ENCODE measurements around the gene CUL4B.
"Not testable (repeated sequence)": the region's sequence is repeated elsewhere in the genome, so short reads cannot be mapped to it uniquely, and the experiment has no call there.

Gene CUL4B

DNA sequence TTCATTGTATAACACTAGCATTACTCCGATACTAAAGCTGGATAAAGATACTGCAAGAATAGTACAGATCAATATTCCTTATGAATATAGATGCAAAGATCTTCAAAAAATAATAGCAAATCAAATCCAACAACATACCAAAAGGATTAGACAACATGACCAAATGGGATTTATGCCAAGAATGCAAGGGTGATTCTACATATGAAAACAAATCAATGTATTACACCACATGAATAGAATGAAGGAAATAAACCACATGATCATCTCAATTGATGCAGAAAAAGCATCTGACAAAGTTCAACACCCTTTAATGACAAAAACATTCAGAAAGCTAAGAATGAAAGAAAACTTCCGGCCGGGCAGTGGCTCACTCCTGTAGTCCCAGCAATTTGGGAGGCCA is 42.8 kb downstream of the CUL4B start:
- DNase-seq = no peak

DNA sequence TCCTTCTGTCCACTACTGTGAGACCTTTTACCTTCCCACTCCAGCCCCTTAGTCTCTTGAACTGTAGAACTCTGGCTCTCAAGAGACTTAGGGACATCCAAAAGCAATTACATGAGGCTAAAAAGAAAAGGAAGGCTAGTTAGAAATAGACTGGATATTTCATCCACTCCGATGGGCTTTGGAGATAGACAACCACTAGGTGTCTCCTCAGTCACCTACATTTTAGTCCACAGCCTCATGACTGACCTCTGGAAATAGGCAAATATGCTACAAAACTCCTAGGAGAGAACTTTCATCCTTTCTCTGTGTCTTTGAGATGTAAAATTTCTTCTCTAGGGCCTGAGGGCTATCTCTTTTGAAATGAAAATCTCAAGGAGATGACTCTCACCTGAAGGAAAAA is 46.5 kb downstream of the CUL4B start:
- peak; percentile 57 for DNase-seq

DNA sequence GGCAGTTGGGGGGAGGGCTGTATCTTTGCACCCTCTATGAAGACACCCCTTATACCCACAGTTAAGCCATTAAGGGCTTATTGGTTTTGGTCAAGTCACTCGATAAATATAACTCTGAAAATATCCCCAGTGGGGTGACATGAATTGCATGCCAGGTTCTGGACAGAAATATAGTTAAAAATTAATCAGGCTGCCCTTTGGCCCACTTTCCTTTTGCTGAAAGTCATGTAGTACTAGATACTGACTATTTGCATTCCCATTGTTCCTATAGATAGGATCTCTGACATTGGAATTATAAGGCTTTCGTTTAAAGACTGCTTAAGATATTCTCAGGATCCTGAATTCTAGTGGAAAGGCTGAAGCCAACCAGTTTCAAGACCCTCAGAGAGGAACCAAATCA is 48.1 kb downstream of the CUL4B start:
- DNase-seq = no peak

DNA sequence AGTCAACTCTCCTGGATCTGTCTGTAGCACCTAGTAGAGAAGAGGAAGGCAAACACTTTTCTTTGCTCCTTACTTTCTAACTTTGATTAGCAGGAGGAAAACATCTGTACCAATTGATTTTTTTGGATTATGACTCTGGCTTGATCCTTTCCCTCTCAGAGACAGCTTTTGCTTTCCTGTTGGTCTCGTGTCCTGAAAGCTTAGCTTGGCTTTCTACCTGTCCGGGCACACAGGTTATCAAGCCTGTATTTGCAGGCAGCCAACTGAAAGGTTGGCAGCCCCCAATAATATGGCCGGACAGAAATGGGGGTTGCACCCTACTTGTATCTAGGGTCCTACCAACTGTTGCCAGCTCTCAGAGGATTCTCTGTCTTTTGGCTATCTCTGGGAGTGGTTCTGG is 48.5 kb downstream of the CUL4B start:
- no peak for DNase-seq

DNA sequence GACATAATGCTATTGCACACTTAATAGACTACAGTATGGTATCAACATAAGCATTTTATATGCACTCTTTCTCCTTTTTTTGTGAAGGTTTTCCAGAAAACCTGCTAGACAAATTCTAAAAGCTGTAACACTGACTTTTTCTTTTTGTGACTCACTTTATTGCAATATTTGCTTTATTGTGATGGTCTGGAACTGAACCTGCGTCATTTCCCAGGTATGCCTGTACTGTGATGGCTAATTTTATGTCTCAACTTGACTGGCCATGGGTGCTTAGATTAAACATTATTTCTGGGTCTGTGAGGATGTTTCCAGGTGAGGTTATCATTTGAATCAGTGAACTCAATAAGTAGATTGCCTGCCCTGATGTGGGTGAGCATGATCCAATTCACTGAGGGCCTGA is 56.2 kb downstream of the CUL4B start:
- no peak for DNase-seq

DNA sequence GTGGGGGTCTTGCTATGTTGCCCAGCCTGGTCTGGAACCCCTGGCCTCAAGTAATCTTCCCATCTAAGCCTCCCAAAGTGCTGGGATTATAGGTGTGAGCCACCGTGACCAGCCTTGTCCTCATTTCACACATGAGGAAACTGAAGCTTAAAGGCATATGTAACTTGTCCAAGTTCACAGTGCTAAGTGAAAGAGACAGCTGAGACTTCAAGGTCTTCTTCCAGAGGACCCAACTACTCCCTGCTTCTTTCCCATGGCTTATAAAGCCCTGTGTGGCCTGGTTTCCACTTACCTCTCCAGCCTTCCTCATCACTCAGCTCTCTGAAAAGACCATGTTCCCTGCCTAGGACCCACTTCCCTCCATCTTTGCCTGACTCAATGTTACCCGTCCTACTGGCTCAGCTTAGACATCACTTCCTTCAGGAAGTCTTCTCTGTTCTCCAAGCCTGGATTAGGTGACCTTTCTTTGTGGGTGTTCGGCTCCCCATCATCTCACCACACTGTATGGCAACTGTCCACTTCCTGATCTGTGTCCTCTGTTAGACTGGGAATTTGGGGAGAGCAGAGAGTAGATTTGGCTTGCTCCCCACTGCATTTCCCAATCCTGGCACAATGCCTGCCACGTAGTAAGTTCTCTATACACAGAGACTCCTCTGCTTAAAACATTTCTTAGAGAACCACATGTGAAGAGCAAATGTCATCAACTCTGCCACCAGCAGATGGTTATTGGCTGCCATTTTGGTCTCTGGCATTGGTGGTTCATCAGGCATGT is 61.3 kb downstream of the CUL4B start:
- DNase-seq = no peak

DNA sequence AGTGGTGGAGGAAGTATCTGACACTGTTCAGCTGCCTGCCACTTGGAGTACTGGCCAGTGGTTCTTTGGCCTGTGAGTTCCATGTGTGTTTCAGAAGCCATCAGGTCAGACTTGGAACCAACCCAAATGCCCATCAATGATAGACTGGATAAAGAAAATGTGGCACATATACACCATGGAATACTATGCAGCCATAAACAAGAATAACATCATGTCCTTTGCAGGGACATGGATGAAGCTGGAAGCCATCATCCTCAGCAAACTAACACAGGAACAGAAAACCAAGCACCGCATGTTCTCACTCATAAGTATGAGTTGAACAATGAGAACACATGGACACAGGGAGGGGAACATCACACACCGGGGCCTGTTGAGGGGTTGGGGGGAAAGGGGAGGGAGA is 70.6 kb downstream of the CUL4B start:
- not testable (repeated sequence) for DNase-seq

DNA sequence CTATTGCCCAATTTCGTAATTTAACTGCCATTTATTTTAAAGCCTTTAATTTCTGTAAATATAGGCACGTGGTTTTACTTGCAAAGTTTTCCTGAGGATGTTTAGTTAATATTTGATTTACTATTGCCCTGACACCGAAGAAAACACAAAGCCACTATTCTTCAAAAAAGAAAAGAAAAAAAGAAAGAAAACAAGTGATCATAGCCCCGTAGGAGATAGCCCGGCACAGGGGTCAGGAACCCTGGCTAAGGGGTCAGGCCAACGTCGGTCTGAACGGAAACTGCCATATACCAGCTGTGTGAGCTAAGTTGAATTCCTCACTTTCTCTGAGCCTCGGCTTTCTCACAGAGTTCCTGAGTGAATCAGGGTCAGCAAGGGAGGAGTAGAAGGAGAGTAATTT is 74.0 kb downstream of the CUL4B start:
- no peak for DNase-seq

DNA sequence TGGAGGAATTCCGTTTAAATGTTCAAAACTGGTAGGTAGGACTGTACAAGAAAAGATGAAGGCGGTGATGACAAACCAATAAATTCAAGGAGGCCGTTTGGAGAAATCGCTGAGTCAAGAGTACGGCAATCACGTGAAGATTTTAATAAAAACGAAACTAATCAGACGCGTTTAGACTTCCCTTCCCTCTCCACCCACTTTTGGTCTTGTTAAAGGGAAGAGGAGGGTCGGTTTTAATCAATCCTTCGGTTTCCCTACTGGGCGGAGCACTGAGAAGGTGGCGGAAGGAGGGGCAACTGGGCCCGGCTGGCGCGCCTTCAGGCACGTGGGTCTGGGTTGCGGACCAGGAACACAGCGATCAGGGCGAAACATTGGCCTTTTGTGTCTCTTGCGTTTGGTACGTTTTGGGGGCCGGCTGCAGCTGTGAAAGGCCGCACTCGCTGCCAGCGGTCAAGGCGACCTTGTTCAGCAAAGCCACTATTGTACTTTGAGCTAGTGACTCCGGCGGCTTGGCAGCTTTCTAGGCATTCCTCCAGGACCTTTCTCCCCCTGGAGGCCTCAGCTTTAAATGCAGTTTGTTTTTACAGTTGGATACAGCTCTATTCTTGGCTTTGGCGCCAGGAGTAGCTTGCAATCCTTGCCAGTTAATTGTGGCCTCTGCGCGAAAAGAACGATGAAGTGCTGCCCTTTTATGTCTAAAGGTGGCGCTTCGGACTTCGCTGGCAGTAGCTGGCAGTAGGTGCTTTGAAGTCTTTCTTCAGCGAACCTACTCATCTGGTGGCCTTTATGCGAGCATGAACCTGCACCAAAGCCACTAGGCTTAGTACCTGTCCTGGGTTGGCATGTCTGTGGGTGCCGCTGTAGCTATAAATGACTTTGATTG is 74.9 kb downstream of the CUL4B start:
- peak; percentile 95 for DNase-seq

DNA sequence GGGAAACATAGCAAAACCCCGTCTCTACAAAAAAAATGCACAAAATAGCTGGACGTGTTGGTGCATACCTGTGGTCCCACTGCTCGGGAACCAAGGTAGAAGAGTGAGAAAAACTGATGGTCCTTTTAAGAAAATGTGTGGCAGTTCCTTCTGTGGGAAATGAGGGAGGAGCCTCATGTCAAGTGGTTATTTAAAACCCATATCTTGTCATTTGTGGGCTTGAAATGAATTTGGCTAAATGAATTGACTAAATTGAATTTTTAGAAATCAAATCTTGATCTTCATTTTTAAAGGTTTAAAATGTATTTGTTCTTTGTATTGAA is 75.5 kb downstream of the CUL4B start:
- DNase-seq = peak; percentile 63

DNA sequence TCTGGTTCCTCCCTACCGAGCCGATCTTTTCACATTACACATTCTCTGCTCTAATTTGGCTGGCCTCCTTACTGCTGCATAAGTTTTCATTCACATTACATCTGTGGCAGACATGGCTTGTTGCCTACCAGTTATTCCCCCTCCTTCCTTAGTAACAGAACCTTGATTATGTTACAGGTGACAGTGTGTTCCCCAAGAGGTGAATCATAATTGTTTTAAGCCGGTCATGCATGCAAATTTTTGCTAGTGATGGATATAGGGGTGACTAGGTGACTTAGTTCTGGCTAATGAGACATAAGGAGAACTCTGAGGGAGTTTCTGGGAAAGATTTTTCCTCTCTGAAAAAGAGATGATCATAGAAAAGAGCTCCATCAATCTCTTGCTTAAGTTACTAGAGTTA is 83.3 kb downstream of the CUL4B start:
- no peak for DNase-seq

DNA sequence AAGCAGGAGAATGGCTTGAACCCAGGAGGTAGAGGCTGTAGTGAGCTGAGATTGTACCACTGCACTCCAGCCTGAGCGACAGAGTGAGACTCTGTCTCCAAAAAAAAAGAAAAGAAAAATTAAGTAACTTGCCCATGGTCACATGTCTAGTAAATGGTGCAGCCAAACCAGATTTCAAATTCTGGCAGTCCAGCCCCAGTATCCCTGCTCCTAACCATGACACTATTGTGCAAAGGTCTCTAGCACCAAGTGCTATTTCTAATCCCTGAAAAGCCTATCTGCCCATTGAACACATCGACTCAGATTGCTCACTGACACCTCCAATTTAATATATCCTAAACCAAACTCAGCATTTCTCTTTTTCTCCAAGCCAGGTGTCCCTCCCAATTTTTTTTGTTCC is 84.0 kb downstream of the CUL4B start:
- no peak for DNase-seq

DNA sequence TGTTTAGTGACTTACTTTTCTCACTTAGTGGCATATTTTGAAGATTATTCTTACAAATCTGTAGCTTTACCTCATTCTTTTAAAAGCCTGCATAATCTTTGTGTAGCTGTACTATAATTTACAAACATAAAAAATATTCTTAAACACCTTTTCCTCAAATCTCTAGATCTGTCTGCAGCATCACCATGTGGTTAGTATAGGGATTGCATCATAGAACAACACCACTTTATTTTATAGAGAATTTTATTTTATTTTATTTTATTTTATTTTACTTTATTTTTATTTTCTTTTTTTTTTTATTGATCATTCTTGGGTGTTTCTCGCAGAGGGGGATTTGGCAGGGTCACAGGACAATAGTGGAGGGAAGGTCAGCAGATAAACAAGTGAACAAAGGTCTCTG is 85.3 kb downstream of the CUL4B start:
- peak; percentile 47 for DNase-seq

Measured in hematopoietic multipotent progenitor cell treated with erythropoietin and hydrocortisone succinate and interleukin-3 and kit ligand, for 6 days (in vitro differentiated cells).